HL-60 (cell line): ENCODE measurements around the gene DENND1B.

Experiments
- CTCF ChIP-seq: IDR thresholded peaks from one replicate; pipeline ENCODE4 v1.5.1; 2011; ENCODE audit warnings: low read length, control low read depth, inconsistent platforms; ENCODE audit not compliant: insufficient read depth
- POLR2AphosphoS5 ChIP-seq: IDR thresholded peaks from 2 replicates; pipeline ENCODE4 v1.6.1; 2012; ENCODE audit warnings: low read depth
- REST ChIP-seq: IDR thresholded peaks from 2 replicates; pipeline ENCODE4 v1.6.1; 2012; ENCODE audit warnings: low read depth; ENCODE audit not compliant: insufficient replicate concordance

GRCh38 chr1:197706601-197707000 is 68.7 kb downstream of the DENND1B start:
- TF ChIP-seq CTCF (no peak), POLR2AphosphoS5 (no peak), REST (no peak)
